K562 (cell line): Measurements from ENCODE around the gene FAAH. TPM values are rescaled to one million over a fixed set of nuclear protein-coding genes. Genes with fewer than 3 reads are reported as not detected.

ENCODE experiments used
- CHD2 ChIP-seq: IDR thresholded peaks from 2 replicates; pipeline ENCODE4 v1.6.1; 2011; ENCODE audit warnings: low read depth, low read length
- ELF4 ChIP-seq: fragments of 450-650 bp; formaldehyde crosslinking; IDR thresholded peaks from 2 replicates; pipeline ENCODE4 v1.4.0; 2022; ENCODE audit warnings: missing genetic modification characterization
- ERF ChIP-seq: fragments of 450-650 bp; formaldehyde crosslinking; IDR thresholded peaks from 2 replicates; pipeline ENCODE4 v1.4.0; 2020; ENCODE audit warnings: mild to moderate bottlenecking, mixed read lengths
- ESRRA ChIP-seq: fragments of 450-650 bp; IDR thresholded peaks from 2 replicates; pipeline ENCODE4 v1.6.1; 2014; ENCODE audit warnings: low read depth, mild to moderate bottlenecking, moderate library complexity, borderline replicate concordance
- ETV6 ChIP-seq, 3 experiments: fragments of 150-350 bp in 1 of 3; sonication (generic) in 1 of 3; formaldehyde crosslinking in 1 of 3; IDR thresholded peaks; 2 replicates each; pipeline versions ENCODE4 v1.6.1 to v1.8.0; 2014 to 2022; ENCODE audit warnings: borderline replicate concordance in 2 of 3, low read depth in 2 of 3, antibody characterized with exemption in 1 of 3, low read length in 1 of 3, mild to moderate bottlenecking in 1 of 3, missing genetic modification reagents in 1 of 3
- MYC ChIP-seq, 2 experiments: fragments of 250-450 bp in 1 of 2; sonication (Bioruptor Pico) in 1 of 2; IDR thresholded peaks; 2 replicates each; pipeline versions ENCODE4 v1.5.1 to v1.6.1; 2012 to 2021; ENCODE audit warnings: low read depth in 2 of 2, borderline replicate concordance in 1 of 2, improper control_type of control experiment in 1 of 2, low read length in 1 of 2, mild to moderate bottlenecking in 1 of 2, moderate library complexity in 1 of 2
- NELFE ChIP-seq: IDR thresholded peaks from 2 replicates; pipeline ENCODE4 v1.6.1; 2011; ENCODE audit warnings: mild to moderate bottlenecking; ENCODE audit not compliant: insufficient read depth, insufficient read length
- NFE2L1 ChIP-seq: fragments of 450-650 bp; IDR thresholded peaks from 2 replicates; pipeline ENCODE4 v1.6.1; 2016; ENCODE audit warnings: missing genetic modification characterization, low read depth, mild to moderate bottlenecking, missing compliant biosample characterization, moderate library complexity, borderline replicate concordance
- PML ChIP-seq: IDR thresholded peaks from 2 replicates; pipeline ENCODE4 v1.6.1; 2012; ENCODE audit warnings: low read length, inconsistent platforms
- PTRF ChIP-seq: fragments of 450-650 bp; IDR thresholded peaks from 2 replicates; pipeline ENCODE4 v1.6.1; 2016; ENCODE audit warnings: mild to moderate bottlenecking, missing genetic modification characterization, missing compliant biosample characterization
- RAD21 ChIP-seq, 2 experiments: fragments of 250-450 bp in 1 of 2; fragments of 450-650 bp in 1 of 2; sonication (Bioruptor Pico) in 1 of 2; formaldehyde crosslinking in 1 of 2; IDR thresholded peaks in 1 of 2; conservative IDR thresholded peaks in 1 of 2; 2 replicates each; pipeline versions ENCODE4 v1.4.0 to v1.8.0; 2020 to 2022; ENCODE audit warnings: mild to moderate bottlenecking in 2 of 2, moderate library complexity in 1 of 2
- RBM25 ChIP-seq: fragments of 200-400 bp; formaldehyde crosslinking; IDR thresholded peaks from 2 replicates; pipeline ENCODE4 v1.6.1; 2018; ENCODE audit warnings: low read length, low read depth, moderate library complexity; ENCODE audit not compliant: severe bottlenecking
- SMC3 ChIP-seq: conservative IDR thresholded peaks from 2 replicates; pipeline ENCODE4 v1.6.1; 2011; ENCODE audit warnings: low read depth, low read length, improper control_type of control experiment; ENCODE audit not compliant: insufficient read depth
- SNIP1 ChIP-seq: fragments of 450-650 bp; IDR thresholded peaks from 2 replicates; pipeline ENCODE4 v1.7.1; 2017; ENCODE audit warnings: low read depth, mild to moderate bottlenecking
- TRIM28 ChIP-seq: fragments of 450-650 bp; IDR thresholded peaks from 2 replicates; pipeline ENCODE4 v1.6.1; 2017
- ZNF324 ChIP-seq: fragments of 250-450 bp; sonication (Bioruptor Pico); IDR thresholded peaks from 2 replicates; pipeline ENCODE4 v1.4.0; 2020; ENCODE audit warnings: mild to moderate bottlenecking
- ZNF695 ChIP-seq: fragments of 450-650 bp; formaldehyde crosslinking; IDR thresholded peaks from 2 replicates; pipeline ENCODE4 v1.4.0; 2020; ENCODE audit warnings: mild to moderate bottlenecking, moderate library complexity
- polyA plus RNA-seq, 8 experiments: library from polyadenylated mRNA; depleted of rRNA in 4 of 8; stranded (reverse) in 5 of 8; unstranded in 3 of 8; fragments of >200 nt; fragmentation: Nextera tagmentation in 2 of 8; fragmentation: Illumina TruSeq in 1 of 8; extraction: Ambion mirVana in 2 of 8; extraction: Trizol in 1 of 8; gene quantifications; 2 replicates each; pipeline versions ENCODE4 v1.2.1 to v1.2.3, GENCODE V29; 2011 to 2014; ENCODE audit warnings: inconsistent platforms in 1 of 8, missing spikeins in 1 of 8
- total RNA-seq, 7 experiments: library from RNA; depleted of rRNA in 6 of 7; stranded (reverse); fragments of >200 nt in 6 of 7; fragmentation: Illumina TruSeq in 2 of 7; extraction: Trizol in 2 of 7; gene quantifications; 2 replicates each; pipeline versions ENCODE4 v1.2.1 to v1.2.3, GENCODE V29; 2011 to 2021; ENCODE audit warnings: low replicate concordance in 1 of 7
- TF ChIP-seq, protein P1 (sequence below): fragments of 450-650 bp; formaldehyde crosslinking; IDR thresholded peaks from 2 replicates; pipeline ENCODE4 v1.4.0; 2020; ENCODE audit warnings: mild to moderate bottlenecking, mixed read lengths
- TF ChIP-seq, protein P2 (sequence below), 2 experiments: fragments of 450-650 bp; formaldehyde crosslinking in 1 of 2; IDR thresholded peaks; 2 replicates each; pipeline versions ENCODE4 v1.4.0 to v1.6.1; 2014 to 2020; ENCODE audit warnings: mild to moderate bottlenecking in 2 of 2, borderline replicate concordance in 1 of 2, low read depth in 1 of 2

The FAAH gene
- total and polyA plus RNA-seq, 9 of the 15 experiments (the other 6 are each of a cell fraction or from before 2014, with no cell fraction given), result 0.06 to 1.1 (median 0.32) TPM

GRCh38 chr1:46370214-46370633 lies 23.9 kb upstream of the FAAH start (continued):
- TF ChIP-seq RAD21 (CRISPR knock-in tag; conservative IDR thresholded peaks at IDR 0.05 in 1 of 2, IDR thresholded peaks at IDR 0.05 in 1 of 2) (no peak), PTRF (tag) (no peak), NFE2L1 (tag) (no peak), RBM25 (peak; percentile 73), TRIM28 (no peak), NELFE (no peak), PML (no peak), ESRRA (peak; percentile 47; the same call in 1 of the 2 replicates), ERF (CRISPR knock-in tag) (no peak), MYC (IDR thresholded peaks at IDR 0.05; ENCODE audit: low read depth, low read length) (no peak), MYC (CRISPR knock-in tag; IDR thresholded peaks at IDR 0.05; ENCODE audit: borderline replicate concordance, low read depth) (no peak), ZNF324 (CRISPR knock-in tag) (no peak), CHD2 (no peak), SMC3 (no peak), SNIP1 (no peak), ZNF695 (CRISPR knock-in tag) (no peak), ETV6 (IDR thresholded peaks at IDR 0.05; ENCODE audit: borderline replicate concordance in 1 of 2, low read depth in 2 of 2, low read length in 1 of 2) (no peak), ETV6 (CRISPR knock-in tag; IDR thresholded peaks at IDR 0.05; ENCODE audit: borderline replicate concordance) (no peak), ELF4 (no peak)
- TF ChIP-seq, protein P1, sequence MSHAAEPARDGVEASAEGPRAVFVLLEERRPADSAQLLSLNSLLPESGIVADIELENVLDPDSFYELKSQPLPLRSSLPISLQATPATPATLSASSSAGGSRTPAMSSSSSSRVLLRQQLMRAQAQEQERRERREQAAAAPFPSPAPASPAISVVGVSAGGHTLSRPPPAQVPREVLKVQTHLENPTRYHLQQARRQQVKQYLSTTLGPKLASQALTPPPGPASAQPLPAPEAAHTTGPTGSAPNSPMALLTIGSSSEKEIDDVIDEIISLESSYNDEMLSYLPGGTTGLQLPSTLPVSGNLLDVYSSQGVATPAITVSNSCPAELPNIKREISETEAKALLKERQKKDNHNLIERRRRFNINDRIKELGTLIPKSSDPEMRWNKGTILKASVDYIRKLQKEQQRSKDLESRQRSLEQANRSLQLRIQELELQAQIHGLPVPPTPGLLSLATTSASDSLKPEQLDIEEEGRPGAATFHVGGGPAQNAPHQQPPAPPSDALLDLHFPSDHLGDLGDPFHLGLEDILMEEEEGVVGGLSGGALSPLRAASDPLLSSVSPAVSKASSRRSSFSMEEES (CRISPR knock-in tag), result peak; percentile 83
- TF ChIP-seq, protein P2, sequence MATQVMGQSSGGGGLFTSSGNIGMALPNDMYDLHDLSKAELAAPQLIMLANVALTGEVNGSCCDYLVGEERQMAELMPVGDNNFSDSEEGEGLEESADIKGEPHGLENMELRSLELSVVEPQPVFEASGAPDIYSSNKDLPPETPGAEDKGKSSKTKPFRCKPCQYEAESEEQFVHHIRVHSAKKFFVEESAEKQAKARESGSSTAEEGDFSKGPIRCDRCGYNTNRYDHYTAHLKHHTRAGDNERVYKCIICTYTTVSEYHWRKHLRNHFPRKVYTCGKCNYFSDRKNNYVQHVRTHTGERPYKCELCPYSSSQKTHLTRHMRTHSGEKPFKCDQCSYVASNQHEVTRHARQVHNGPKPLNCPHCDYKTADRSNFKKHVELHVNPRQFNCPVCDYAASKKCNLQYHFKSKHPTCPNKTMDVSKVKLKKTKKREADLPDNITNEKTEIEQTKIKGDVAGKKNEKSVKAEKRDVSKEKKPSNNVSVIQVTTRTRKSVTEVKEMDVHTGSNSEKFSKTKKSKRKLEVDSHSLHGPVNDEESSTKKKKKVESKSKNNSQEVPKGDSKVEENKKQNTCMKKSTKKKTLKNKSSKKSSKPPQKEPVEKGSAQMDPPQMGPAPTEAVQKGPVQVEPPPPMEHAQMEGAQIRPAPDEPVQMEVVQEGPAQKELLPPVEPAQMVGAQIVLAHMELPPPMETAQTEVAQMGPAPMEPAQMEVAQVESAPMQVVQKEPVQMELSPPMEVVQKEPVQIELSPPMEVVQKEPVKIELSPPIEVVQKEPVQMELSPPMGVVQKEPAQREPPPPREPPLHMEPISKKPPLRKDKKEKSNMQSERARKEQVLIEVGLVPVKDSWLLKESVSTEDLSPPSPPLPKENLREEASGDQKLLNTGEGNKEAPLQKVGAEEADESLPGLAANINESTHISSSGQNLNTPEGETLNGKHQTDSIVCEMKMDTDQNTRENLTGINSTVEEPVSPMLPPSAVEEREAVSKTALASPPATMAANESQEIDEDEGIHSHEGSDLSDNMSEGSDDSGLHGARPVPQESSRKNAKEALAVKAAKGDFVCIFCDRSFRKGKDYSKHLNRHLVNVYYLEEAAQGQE (IDR thresholded peaks at IDR 0.05; ENCODE audit: borderline replicate concordance), result no peak
- TF ChIP-seq, protein P2 (CRISPR knock-in tag; IDR thresholded peaks at IDR 0.05; ENCODE audit: low read depth), result no peak
